Mesendoderm (in vitro differentiated cells): Measurements from ENCODE around the gene RPS6KA6. TPM values are rescaled to one million over a fixed set of nuclear protein-coding genes. Genes with fewer than 3 reads are reported as not detected.

ENCODE experiments used
- DNase-seq: peaks from one replicate; pipeline ENCODE4 v3.0.0; 2013
- H2AK5ac ChIP-seq: 2 replicates; pipeline ENCODE4 v1.6.1; 2013; ENCODE audit warnings: low read length, inconsistent platforms
- H2BK120ac ChIP-seq: 2 replicates; pipeline ENCODE4 v1.6.1; 2013; ENCODE audit warnings: low read depth, mild to moderate bottlenecking, low read length, moderate library complexity, mixed read lengths
- H2BK15ac ChIP-seq: replicated peaks from 2 replicates; pipeline ENCODE4 v1.6.1; 2013; ENCODE audit warnings: low read depth, mild to moderate bottlenecking, moderate library complexity
- H2BK5ac ChIP-seq: 2 replicates; pipeline ENCODE4 v1.6.1; 2013; ENCODE audit warnings: low read length, inconsistent platforms
- H3K18ac ChIP-seq: 2 replicates; pipeline ENCODE4 v1.6.1; 2013; ENCODE audit warnings: mild to moderate bottlenecking, low read length, mixed read lengths
- H3K23ac ChIP-seq: one replicate; pipeline ENCODE4 v1.6.1; 2013; ENCODE audit warnings: low read length
- H3K27ac ChIP-seq: 2 replicates; pipeline ENCODE4 v1.5.1; 2013; ENCODE audit warnings: low read depth, mild to moderate bottlenecking, inconsistent platforms, low read length, moderate library complexity
- H3K27me3 ChIP-seq: 2 replicates; pipeline ENCODE4 v1.6.1; 2013; ENCODE audit warnings: low read length, control low read depth, mild to moderate bottlenecking, inconsistent platforms; ENCODE audit not compliant: insufficient read depth, poor library complexity
- H3K36me3 ChIP-seq: 2 replicates; pipeline ENCODE4 v1.6.1; 2013; ENCODE audit warnings: low read length, inconsistent platforms; ENCODE audit not compliant: control insufficient read depth, insufficient read depth
- H3K4ac ChIP-seq: one replicate; pipeline ENCODE4 v1.6.1; 2013; ENCODE audit warnings: low read depth, mild to moderate bottlenecking, low read length, moderate library complexity
- H3K4me1 ChIP-seq: 2 replicates; pipeline ENCODE4 v1.6.1; 2013; ENCODE audit warnings: low read depth, low read length, inconsistent platforms; ENCODE audit not compliant: control insufficient read depth
- H3K4me2 ChIP-seq: 2 replicates; pipeline ENCODE4 v1.6.1; 2013; ENCODE audit warnings: low read length
- H3K4me3 ChIP-seq: 2 replicates; pipeline ENCODE4 v1.5.1; 2013; ENCODE audit warnings: mild to moderate bottlenecking, low read length
- H3K56ac ChIP-seq: one replicate; pipeline ENCODE4 v1.6.1; 2013; ENCODE audit warnings: low read length
- H3K79me1 ChIP-seq: 2 replicates; pipeline ENCODE4 v1.6.1; 2013; ENCODE audit warnings: low read length, inconsistent platforms
- H3K79me2 ChIP-seq: 2 replicates; pipeline ENCODE4 v1.6.1; 2013; ENCODE audit warnings: mild to moderate bottlenecking, low read length; ENCODE audit not compliant: control insufficient read depth, insufficient read depth
- H3K9ac ChIP-seq: 2 replicates; pipeline ENCODE4 v1.6.1; 2013; ENCODE audit warnings: low read length, inconsistent platforms
- H4K5ac ChIP-seq: one replicate; pipeline ENCODE4 v1.6.1; 2013; ENCODE audit warnings: low read length
- H4K8ac ChIP-seq: one replicate; pipeline ENCODE4 v1.6.1; 2013; ENCODE audit warnings: low read depth, mild to moderate bottlenecking, control low read depth, low read length, moderate library complexity
- WGBS: extraction: QIAGEN DNeasy Blood & Tissue Kit; methylation state at CpG from one replicate; pipeline ENCODE4 v1.1.7; 2013; ENCODE audit warnings: low lambda C conversion rate, missing lambda C conversion rate; ENCODE audit not compliant: insufficient coverage; ENCODE audit errors: extremely low coverage; 5-methylcytosine and 5-hydroxymethylcytosine counted together
- small RNA-seq: library from polyadenylated mRNA; stranded (forward); fragments of <200 nt; extraction: miRNeasy Mini kit (QIAGEN cat#:217004); gene quantifications from one replicate; pipeline ENCODE3, GENCODE V24; 2013; ENCODE audit not compliant: insufficient read depth

RPS6KA6 gene

DNA sequence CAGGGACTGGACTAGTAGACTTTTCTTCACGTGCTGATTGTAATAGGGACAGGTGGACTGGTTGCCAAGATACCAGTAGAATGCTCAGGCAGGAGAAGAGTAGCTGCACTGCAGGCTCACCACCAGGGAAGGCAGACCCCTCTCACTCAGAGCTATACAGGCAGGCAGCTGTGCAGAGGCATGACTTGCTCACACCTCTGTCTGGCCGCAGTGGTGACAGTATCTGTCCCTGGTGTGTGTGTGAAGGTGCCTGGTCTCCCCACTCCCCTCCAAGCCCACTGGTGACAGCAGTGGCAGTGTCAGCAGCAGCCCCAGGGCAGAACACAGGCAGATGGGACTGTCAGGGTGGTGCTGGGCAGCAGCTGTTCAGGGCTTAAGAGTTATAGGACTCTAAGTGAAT is 140.7 kb downstream of the RPS6KA6 start:
- no CpG with 5 or more reads among the region's 2 CpGs for WGBS
- Histone ChIP-seq H3K4me1 (no peaks in the 10 kb centered on the region), H3K27ac (no peak overlapping the region), H3K79me2 (no peaks in the 10 kb centered on the region), H3K4me2 (no peak overlapping the region), H3K36me3 (no peaks in the 10 kb centered on the region), H4K8ac (no peak overlapping the region), H3K79me1 (no peaks in the 10 kb centered on the region), H3K9ac (no peak overlapping the region), H4K5ac (no peak overlapping the region), H3K4ac (no peak overlapping the region), H3K18ac (no peak overlapping the region), H2BK15ac (no peak overlapping the region), H3K4me3 (no peak overlapping the region), H3K56ac (no peak overlapping the region), H2BK120ac (no peak overlapping the region), H2AK5ac (no peak overlapping the region), H2BK5ac (no peak overlapping the region), H3K23ac (no peak overlapping the region), H3K27me3 (no peaks in the 10 kb centered on the region)
- DNase-seq = peak; percentile 7

DNA sequence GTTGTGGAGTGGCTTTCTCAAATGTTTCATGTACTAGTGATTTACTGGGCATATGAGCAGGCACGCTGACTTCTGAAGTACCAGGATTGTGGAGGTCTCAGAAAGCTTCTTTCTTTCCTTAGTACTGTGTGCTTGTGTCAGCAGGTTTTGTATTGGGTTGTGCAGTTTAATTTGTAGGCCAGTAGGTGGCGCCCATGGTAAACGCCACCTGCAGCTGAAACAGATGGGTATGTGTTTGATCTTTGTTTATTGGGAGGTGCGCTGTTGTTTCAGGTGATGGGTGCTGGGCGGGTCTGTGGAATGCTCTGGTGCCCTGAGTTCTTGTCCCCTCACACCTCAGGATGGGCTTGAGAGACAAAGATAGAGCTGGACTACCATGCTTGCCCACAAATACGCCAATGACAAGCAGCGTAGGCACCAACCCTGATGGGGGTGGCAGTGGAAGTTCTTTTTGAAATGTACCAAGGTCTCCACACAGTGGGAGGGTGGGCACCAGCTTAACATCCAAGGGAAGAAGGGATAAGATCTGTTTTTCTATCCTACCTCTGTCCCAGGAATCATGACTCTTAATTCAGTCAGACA is 141.5 kb downstream of the RPS6KA6 start:
- Histone ChIP-seq H3K27me3 (no peaks in the 10 kb centered on the region), H4K8ac (no peak overlapping the region)

DNA sequence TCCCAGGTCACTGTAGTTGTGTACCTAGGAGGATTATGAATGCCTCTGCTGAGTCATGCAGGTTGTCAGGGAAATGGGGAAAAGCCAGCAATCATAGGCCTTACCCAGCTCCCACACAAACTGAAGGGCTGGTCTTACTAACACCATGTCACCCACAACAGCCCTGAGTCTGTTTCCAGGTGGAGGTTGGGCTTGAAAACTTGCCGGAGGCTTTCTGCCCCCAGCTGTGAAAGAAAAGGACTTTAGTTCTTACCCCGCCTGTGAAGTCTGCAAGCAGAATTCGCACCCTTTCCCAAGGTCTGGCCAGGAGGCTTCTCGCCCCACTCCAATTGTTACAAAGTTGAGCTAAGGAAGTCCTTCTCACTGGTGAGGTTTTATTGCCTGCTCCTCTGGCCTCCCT is 143.9 kb downstream of the RPS6KA6 start:
- Histone ChIP-seq H2BK5ac (no peak overlapping the region), H2BK15ac (no peak overlapping the region), H3K79me1 (no peaks in the 10 kb centered on the region), H3K56ac (no peak overlapping the region), H3K18ac (no peak overlapping the region), H3K79me2 (no peaks in the 10 kb centered on the region), H4K8ac (no peak overlapping the region), H3K27me3 (no peaks in the 10 kb centered on the region), H2AK5ac (no peak overlapping the region), H3K4me1 (no peaks in the 10 kb centered on the region), H4K5ac (no peak overlapping the region), H3K23ac (no peak overlapping the region), H2BK120ac (no peak overlapping the region), H3K4ac (no peak overlapping the region), H3K36me3 (no peaks in the 10 kb centered on the region), H3K4me3 (no peak overlapping the region), H3K9ac (no peak overlapping the region), H3K27ac (no peak overlapping the region), H3K4me2 (no peak overlapping the region)
- WGBS = no CpG with 5 or more reads among the region's 4 CpGs
- peak; percentile 16 for DNase-seq

More for the DNA sequence above, 141.5 kb downstream of the RPS6KA6 start:
- no CpG with 5 or more reads among the region's 7 CpGs for WGBS
- peak; percentile 60 for DNase-seq
- Histone ChIP-seq H3K23ac (no peak overlapping the region), H3K36me3 (no peaks in the 10 kb centered on the region), H3K4ac (no peak overlapping the region), H3K18ac (no peak overlapping the region), H3K79me2 (no peaks in the 10 kb centered on the region), H2BK5ac (no peak overlapping the region), H3K4me1 (no peaks in the 10 kb centered on the region), H3K79me1 (no peaks in the 10 kb centered on the region), H3K56ac (no peak overlapping the region), H3K9ac (no peak overlapping the region), H2BK15ac (no peak overlapping the region), H3K4me2 (no peak overlapping the region), H3K27ac (no peak overlapping the region), H3K4me3 (no peak overlapping the region), H2BK120ac (no peak overlapping the region), H4K5ac (no peak overlapping the region), H2AK5ac (no peak overlapping the region)

Small RNAs within 50 kb of the gene (small RNA-seq; reads per million reads assigned to genes)
- gene MIR548I4 = not detected
